Fibroblast of skin of abdomen (primary cell): ENCODE results near the gene NOTCH3.

ENCODE experiments used
- DNase-seq: peaks from one replicate; pipeline ENCODE4 v3.0.0-alpha.2; 2013

NOTCH3 gene

DNA sequence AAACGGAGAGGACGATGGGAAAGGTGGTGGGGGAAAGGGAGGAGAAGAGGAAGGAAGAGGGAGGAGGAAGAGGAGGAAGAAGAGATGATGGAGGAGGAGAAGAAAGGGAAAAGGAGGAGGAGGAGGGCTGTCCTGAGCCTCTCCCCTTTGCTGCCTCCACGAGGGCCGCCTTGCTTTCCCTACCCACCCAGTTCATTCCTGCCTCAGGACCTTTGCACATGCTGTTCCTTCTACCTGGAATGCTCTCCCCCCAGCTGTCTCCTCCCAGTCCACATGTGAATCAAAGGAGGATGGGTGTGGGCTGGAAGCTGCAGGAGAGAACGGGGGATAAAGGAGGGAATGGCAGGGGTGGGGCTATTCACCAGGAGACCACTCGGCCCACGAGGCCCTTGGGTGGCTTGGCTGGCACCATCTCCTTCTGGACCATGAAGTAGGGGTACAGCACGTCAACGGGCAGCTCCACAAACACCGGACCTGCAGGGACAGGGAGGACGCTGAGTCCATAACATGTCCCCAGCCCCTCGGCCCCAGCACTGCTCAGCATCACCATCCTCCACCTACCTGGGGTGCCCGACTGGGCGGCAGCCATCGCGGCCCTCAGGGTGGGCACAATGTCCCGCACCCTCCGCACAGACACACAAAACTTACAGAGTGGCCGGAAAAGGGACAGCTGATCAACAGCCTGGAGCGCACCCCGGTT, 78.3 kb downstream of the NOTCH3 start:
- DNase-seq: no peak

DNA sequence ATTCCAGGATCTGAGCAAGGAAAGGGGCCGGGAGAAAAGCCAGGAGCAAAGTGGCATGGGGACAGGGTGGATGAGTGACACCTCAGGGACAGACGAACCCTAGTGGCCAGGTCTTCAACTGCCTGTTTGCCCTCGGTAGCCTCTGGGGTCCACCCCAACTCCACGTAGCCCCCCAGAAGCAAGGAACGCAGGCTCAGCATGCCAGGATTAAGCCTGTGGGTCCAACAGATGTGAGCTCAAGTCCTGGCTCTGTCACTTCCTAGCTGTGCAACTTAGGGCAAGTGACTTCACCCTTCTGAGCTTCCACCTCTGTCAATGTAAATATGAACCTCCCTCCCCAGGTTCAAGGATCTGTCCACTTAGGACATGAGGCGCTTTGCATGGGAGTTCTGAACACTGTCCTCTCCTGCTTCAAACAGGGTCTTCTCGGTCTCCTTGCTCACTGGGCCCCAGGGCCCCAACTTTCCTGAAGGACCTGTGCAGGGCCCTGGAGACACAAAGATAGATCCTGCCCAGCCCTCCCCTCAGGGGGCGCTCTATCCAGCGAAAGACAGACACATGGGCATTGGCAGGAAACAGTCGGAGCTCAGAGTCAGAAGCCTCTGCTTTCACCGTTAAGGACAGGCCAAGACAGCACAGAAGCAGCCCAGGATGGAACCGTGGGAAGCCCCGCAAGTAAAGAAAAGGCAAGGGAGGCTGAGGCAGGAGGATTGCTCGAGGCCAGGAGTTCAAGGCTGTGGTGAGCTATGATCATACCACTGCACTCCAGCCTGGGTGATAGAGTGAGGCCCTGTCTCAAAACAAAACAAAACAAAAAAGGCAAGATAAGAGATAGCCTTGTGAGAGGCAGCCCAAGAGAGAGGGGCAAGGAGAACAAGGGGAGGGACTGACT, 80.4 kb downstream of the NOTCH3 start:
- DNase-seq: no peak

DNA sequence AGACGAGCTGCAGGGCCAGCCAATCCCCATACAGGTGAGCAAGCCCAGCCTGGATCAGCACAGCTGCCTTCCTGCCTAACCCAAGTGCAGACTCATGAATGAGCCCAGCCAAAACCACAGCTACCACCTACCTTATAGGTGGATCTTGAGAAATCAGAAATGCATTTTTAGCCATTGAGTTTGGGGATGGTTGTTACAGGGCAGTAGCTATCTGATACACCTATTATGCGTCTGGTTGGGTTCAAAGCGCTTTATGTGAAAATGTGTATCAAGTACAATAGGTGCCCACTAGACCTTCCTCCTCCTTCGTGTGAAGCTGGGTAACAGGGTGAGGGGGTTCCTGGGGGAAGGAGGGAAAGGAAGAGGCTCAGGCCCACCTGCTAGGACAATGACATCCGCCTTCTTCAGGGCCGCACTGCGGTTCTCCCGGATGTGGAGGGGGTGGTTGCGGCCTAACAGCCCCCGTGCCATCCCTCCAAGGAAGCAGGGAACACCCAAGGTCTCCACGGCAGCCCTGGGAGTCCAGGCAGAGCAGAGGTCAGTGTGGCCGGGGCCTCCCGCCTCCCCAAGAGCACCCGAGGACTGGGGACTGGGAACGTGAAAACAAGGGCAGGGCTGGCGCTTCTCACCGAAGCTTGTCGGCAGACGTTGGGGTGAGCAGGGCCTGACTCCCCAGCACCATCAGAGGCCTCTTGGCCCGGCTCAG, 81.9 kb downstream of the NOTCH3 start:
- DNase-seq: no peak

DNA sequence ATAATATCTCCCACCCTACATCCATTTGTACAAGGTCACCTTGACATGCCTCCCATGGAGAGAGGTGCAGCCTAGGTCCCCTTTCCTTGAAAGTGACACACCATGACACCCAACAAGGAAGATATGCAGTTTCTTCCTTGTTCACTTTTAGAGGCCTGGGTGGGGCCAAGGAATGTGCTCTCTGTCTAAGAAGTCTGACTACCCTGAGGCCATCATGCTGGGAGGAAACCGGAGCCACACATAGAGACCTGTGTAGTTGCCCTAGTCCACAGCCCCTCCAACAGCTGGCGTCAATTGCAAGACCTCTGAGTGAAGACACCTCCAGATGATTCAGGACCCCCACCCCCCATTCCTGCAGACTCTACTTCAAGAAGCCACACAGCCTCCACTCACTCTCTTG, 82.5 kb downstream of the NOTCH3 start:
- DNase-seq: no peak

DNA sequence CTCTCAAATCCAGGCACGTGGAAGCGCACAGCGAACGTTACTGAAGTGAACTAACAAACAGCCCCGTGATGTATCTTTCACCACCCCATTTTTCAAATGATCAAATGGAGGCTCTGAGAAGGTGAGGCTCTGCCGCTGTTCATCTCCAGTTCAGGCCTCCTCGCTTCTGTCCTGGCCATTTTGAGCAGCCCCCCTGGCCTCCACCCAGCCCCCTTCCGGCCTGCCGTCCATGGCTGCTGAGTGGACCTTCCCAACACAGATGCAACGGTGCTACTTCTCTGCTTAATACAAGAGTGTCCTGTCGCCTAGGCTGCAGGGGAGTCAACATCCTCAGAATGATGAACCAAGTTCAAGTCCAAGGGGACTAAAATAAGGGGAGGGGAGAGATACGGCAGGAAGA, 83.9 kb downstream of the NOTCH3 start:
- no peak for DNase-seq

DNA sequence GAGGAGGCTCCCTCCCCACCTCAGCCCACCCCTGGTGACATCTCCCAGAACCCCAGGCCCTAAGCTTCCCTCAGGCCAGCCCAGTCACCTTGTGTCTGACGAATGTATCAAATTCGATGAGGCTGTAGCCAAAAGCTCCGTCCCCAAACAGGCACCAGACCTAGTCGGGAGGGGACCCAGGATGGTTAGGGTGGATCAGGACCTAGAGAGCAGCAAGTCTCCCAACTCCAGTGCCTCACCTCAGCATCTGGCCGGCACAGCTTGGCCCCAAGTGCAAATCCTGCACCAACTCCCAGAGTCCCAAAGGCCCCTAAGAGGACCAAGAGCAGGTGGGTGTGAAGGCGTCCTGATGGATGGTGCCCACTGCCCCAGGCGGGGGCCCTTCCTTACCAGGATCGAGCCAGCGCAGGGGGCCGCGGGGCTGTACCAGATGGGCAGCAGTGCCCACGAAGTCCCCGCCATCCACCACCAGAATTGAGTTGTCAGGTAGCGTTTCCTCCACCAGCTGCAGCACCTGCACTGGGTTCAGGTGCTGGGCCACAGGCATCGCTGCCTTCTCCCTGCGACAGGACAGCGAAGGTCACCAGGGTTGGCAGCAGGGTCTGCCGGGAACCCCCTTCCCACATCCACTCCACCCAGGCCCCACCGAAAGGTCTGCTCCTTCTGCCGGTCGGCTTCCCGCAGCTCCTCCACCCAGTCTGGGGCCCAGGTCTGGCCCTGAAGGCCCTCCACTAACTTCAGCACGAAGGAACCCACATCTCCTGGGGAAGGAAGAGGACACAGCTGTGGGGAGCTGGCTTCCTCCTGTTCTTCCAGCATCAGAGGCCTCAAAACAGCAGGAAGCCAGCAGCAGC, 84.8 kb downstream of the NOTCH3 start:
- no peak for DNase-seq

DNA sequence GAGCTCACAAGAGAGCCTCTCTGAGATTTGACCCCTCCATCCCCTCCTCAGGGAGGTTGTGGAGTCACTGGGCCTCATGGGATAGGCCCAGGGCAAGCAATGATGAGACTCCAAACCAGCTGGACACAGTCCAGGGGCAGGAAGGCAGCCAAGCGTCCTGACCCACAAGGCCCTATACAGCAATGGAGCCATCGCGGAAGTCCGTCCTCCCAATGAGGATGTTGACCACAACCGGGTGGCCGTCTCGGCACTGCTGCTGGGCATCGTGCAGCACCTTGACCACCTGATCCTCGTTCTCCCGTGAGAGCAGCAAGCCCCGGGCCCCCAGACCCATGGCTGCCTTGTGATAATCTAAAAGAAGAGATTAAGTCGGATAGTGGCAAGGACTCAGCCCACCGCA, 85.7 kb downstream of the NOTCH3 start:
- DNase-seq: peak; percentile 23

DNA sequence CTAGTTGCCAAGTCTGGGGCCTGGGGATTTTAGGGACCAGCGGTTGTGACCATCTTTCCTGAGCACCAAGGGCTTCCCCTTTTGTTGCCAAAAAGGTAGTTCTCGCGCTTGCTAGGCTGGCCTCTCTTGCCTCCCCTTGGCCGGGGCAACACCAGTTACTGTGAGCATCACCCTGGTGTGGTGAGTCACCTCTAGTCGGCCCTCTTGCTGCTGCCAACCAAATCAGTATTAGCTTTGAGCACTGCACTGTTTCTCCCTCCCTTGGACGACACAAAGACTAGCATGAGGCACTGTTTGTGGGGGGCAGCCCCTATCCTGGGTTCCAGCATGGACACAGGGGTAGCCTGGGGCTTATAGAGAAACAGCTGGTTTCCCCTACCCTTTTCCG, 86.6 kb downstream of the NOTCH3 start:
- no peak for DNase-seq

DNA sequence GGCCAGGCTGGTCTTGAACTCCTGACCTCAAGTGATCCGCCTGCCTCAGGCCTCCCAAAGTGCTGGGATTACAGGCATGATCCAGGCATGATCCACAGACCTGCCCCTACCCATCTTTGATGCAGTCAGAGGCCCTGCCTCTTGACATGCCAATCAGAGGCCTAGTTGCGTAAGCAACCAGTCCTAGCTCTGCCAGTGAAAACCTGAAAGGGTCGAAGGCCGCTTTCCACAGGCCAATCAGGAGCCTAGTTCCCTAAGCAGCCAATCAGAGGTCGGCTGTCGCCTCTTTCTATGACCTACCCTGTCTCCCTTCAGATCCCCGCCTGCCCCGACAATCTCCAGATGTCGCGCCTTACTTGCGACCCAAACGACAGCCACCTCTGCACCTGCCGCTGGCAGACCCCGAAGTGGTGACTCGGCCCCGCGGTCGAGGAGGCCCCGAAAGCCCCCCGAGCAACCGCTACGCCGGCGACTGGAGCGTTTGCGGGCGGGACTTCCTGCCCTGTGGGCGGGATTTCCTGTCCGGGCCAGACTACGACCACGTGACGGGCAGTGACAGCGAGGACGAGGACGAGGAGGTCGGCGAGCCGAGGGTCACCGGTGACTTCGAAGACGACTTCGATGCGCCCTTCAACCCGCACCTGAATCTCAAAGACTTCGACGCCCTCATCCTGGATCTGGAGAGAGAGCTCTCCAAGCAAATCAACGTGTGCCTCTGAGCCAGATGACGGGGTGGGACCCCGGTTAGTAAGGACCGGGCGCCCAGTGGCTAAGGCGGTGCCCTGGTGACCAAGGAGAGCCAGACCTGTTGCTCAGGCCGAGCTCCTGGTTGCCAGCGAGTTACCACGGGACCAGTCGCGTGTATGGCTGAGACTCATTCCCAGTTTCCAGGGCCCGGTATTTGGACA, 87.3 kb downstream of the NOTCH3 start:
- no peak for DNase-seq

DNA sequence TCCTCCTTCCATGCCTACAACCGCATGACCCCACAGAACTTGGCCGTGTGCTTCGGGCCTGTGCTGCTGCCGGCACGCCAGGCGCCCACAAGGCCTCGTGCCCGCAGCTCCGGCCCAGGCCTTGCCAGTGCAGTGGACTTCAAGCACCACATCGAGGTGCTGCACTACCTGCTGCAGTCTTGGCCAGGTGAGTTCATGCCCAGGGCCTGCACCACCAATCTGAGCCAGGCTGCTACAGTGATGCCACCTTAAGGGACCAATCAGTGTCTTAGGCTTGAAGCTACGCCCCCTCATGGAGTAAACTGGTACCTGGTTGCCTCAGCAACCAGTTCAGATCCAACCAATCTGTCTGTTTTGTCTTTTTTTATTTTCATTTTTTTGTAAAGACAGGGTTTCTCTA, 88.4 kb downstream of the NOTCH3 start:
- no peak for DNase-seq

DNA sequence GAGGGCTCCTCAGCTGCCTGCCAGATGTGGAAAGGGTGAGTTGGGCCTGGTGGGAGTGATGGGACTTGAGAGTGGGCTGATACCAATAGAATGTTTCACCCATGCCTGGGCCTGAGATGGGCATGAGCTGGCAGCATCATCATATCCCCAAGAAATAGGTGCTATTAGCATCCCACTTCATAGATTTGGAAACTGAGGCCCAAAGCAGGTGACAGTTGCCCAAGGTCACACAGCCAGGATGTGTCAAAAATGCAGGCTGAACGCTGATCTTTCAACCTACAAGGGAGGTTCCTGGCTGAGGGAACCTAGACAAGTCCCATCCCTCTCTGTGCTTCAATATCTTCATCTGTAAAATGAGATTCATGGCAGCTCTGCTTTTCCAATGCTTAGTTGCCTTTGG, 89.0 kb downstream of the NOTCH3 start:
- DNase-seq: no peak

DNA sequence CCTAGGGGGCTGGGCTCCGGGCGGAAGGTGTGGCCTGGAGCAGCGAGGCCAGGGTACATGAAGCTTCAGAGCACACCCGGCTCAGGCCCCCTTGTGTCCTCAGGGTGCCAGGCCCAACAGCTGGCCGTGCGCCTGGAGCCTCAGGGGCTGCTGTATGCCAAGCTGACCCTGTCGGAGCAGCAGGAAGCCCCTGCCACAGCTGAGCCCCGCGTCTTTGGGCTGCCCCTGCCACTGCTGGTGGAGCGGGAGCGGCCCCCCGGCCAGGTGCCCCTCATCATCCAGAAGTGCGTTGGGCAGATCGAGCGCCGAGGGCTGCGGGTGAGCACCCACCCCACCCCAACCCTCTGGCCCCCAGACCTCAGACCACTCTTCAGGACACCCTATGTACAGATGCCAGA, 90.4 kb downstream of the NOTCH3 start:
- DNase-seq: no peak

DNA sequence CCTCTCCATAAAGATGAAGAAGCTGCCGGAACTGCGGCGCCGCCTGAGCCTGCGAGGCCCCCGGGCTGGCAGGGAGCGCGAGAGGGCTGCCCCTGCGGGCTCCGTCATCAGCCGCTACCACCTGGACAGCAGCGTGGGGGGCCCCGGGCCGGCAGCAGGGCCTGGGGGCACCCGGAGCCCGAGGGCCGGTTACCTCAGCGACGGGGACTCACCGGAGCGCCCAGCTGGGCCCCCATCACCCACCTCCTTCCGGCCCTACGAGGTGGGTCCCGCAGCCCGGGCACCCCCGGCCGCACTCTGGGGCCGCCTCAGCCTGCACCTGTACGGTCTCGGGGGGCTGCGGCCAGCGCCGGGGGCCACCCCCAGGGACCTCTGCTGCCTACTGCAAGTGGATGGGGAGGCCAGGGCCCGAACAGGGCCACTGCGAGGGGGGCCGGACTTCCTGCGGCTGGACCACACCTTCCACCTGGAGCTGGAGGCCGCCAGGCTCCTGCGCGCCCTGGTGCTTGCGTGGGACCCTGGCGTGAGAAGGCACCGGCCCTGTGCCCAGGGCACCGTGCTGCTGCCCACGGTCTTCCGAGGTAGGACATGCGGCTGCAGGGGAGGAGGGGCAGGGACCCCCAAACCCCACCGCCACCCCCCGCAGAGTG, 90.9 kb downstream of the NOTCH3 start:
- DNase-seq: no peak
